HL-60/S4 treated with phorbol 12-myristate 13-acetate at 8.2 ng/mL for 4 days and 3 days (cell line): Measurements from ENCODE around the gene CTNND2.

Source experiments
- in situ Hi-C: fragments of 300-500 bp; cut with MboI; formaldehyde crosslinking; loops from 2 replicates; pipeline ENCODE4 v1.15.0; 2022; ENCODE audit warnings: low sequenced_read_pairs

The CTNND2 gene

DNA sequence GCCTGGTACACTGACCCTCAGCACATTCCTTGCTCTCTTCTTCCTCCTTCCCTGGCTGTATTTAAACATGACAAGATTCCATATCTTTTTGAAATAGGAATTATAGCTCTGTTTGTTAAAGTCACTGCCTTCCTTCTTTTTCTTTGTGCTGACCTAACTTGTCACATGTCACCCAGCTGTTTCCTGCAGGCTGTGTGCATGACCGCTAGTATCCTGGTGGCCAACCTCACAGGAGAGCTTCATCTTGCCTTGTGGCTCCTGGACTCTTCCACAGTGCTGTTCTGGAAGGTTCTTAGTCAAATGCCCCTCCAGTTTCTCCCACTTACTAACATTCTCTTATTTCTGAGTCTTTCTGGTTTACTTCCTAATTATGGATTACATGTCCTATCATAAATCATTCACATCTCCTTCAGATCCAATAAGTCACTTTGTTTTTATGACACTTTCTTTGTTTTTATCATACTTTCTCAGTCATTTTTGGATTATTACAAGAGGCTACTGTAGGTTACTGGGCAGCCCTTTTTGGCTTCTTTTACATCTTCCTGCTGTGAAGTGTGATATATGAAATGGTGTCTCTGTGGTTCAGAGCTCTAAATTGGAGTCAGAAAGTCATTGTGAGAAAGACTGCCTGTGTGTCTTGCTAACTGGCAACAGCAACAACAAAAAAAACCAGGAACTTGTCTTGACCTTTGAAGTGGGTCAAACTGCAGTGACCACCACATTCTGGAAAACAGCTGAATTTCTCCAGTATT lies 679.6 kb downstream of the CTNND2 start:
- in situ Hi-C loops: no loop called here

DNA sequence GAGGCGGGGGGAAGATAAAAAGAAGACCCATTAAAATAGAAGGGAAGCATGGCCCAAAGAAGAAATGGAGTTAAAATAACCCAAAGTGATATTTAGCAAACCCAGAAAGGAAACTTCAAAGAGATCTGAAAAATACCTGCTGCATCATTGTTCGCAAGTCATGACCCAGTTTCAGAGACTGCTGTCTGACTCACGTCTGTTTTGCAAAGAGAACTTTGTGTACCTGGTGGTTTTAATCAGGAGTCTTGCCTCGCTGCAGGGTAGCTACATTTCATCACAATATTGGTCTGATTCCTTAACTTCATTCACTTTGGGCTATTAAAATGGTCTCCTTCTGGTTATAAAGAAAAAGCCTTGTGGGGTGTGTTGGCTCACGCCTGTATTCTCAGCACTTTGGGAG lies 682.1 kb downstream of the CTNND2 start:
- in situ Hi-C loops: no loop called here

DNA sequence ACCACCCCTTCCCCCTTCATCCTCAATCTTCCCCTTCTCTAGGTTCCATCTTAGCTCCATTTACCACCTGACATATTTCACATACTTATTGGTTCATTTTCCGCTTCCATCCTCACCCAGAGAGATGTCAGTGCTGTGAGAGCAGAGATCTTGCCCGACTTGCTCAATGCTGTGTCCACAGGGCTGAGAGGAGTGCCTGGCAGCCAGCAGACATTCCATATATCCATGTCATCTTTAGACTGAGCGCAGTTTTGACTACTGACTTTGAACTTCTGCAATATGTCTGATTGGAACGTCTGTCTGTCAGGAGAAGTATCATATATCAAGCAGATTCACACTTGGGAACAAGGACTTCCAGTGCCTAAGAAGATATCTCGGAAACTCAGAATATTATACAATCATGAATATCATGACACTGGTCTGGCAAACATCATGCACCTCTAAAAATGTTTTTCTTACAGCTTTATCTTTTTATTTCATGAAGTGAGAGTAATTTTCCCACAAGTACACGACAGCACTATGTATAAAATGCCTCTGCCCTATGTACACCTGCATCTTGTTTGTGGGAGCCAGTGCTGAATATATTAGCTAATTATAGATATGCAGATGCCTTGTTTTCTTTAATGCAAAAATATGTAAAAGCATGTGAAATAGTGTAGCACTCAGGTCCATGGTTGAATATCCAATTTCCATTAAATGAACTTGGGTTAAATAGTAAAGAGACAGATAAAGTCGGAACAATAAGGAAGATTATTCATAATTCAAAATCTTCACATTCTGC lies 689.2 kb downstream of the CTNND2 start:
- in situ Hi-C loops: no loop called here

DNA sequence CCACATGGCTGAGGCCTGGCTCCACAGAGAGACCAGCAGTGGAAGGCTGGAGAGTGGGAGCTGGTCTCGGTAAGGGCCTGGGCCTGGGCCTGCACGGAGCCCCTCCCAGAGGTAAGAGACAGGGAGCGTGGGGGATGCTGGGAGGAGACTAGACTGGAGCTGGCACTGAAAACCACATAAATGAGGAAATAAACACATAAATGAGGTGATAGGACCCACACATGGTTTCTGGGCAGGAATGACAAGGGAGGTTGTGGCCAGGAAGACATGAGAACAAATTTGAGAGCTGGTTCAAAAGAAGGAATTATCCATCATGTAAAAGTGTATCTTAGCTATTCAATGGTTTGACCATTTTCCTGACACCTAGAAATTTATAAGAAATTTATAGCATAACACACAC lies 691.5 kb downstream of the CTNND2 start:
- in situ Hi-C loops: no loop called here

DNA sequence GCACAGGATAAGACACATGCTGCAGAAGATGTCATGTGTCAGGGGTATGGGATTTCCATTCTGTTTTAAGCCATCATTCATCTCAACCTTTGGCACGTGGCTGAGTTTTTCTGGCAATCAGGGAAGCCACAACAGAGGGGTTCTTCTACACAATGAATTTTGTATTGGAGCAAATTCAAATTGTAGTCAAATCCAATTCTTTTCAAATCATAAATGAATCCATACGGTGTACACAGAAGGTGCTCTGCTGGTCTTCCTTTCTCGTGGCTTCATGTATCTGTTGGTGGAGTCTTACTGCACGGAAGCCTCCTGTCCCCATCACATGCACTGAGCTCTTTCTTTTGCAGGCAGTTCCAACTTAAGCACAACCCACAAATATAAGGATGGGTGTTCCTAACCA lies 706.5 kb downstream of the CTNND2 start:
- in situ Hi-C loops: no loop called here

DNA sequence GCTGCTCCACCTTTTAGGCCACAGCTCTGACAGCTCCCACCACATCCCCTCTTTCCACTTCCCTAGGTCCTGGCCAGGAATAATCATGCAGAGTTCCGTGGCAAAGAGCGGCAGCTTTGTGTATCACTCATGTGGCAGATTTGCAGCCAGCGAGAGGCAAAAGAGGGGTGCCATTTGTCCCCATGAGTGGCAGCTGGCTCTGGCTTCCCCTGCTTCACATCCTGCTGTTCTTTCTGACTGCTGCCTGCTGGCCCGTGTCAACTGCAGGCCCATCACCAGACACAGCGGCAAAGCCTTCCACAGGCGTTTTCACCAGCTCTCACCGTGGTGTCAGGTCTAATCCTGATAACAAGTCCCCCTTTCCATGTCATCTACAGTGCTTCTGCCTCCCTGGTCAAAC lies 712.6 kb downstream of the CTNND2 start:
- in situ Hi-C loops: no loop called here

DNA sequence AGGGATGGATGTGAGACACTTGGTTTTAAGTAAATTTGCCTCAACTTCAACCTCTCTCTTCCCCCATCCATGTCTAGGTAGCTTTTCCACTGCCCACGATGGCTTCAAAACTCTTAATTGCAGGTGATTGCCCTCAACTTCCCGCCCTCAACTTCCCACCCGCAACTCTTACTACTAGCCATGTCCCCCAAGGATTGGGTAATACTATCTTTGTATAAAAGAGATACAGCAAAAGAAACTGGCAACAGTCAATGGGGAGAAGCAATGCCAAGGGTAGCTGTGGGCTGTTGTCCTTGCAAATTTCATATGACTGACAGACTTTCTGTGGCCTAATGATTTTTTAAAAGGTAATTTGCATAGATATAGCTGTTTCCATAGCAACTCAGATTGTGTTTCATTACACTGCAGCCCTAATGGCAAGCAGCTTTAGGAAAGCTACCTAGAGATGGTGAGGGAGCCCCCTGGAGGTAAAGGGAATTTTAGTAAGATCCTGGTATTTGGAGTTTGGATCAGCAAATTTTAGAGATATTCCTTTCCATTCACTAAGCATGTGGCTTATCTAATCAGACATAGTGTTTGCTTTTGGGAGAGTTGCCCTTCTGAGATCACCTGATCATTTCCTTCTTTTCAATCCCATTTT lies 721.7 kb downstream of the CTNND2 start:
- in situ Hi-C loops: no loop called here

DNA sequence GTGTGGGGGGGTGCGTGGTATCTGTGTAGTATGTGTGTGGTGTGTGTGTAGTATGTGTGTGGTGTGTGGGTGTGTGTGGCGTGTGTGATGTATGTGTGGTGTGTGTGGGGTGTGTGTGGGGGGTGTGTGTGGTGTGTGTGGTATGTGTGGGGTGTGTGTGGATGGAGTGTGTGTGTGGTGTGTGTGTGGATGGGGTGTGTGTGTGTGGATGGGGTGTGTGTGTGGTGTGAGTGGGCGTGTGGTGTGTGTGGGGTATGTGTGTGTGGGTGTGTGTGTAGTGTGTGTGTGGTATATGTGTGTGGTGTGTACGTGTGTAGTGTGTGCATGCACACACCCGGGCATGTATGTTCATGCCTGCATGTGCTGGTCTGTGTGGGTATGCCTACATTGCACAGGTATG lies 722.3 kb downstream of the CTNND2 start:
- in situ Hi-C loops: no loop called here

DNA sequence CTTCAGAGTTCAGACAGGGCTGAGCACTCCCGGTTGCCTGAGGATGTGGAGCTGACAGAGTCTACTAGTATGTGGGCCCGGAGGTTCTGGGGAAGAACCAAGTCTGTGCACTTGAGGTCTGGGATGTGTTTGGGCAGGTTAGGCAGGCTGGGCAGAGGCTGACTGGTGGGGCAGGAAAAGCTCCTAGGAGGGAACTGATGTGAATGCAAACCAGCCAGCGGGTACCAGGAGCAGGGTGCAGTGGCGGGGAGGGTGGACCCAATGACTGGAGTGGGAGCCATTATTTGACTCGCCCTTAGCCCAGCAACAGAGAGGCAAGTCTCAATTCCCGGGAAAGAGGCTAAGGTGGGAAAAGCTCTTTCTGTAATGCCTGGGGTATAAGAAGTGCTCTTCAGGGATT lies 723.4 kb downstream of the CTNND2 start:
- in situ Hi-C loops: no loop called here

DNA sequence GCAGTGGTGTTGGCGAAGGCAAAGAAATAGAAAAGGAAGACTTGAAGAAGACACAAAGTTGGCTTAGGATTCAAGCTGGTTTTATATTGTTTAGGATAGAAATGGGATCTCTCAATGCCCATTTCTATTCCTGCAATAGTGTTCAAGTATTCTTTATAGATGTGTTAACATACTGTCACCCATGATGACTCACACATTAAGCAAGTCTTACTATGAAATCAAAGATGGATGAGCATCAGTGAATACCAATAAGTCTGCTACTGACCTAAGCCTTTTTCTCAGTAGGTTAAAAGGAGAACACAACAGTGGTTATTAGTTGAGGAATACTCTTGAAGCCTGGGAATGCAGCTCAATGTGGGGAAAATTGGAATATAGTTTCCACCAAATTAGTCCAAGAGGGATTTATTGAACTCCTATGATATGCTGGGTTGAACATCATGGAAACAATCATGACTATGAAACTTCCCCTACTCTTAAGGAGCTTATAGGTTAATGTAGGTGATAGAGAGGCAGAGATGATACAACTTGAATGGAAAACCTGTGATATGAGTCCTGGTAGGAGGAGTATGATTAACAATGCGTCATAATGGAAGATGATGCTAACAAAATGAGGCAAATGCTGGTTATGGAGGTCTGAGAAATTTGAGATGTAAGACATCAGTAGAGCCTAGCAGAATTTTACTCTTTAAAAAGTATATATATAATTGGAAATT lies 726.1 kb downstream of the CTNND2 start:
- in situ Hi-C loops: no loop called here

DNA sequence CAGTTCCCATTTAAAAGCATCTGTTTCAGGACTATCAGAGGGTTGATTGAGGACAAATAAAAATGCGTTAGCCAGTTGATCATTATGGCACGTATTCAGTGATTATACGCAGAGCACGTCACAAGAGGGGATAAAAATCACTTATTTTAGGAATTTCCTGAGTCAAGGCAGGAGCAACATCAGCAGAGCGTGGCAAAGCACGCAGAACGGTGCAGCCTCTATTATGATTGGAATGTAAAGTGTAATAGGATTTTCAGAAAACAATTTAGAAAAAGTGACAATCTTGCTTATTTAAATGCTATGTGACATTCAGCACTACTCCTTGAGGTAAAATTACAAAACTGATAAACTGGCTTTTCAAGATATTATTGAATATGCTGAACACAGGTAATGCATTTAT lies 729.7 kb downstream of the CTNND2 start:
- in situ Hi-C loops: no loop called here

DNA sequence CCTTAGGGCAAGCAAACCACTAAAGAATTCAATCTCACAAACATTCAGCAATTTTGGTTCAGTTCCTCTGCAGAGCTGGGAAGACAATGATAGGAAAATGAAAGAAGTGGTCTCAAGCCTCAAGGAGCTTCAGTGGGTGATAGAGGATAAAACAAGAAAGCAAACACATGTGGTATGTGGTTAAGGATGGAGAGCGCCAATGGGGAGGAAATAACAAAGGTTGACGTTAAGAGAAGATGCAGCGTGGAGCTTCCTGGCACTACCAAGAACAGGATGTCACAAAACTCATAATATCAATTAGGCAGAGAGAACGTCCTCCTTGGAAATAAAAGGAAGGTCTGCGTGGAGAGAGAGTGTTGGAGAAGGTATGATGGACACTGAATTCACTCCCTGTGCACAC lies 731.8 kb downstream of the CTNND2 start:
- in situ Hi-C loops: no loop called here

DNA sequence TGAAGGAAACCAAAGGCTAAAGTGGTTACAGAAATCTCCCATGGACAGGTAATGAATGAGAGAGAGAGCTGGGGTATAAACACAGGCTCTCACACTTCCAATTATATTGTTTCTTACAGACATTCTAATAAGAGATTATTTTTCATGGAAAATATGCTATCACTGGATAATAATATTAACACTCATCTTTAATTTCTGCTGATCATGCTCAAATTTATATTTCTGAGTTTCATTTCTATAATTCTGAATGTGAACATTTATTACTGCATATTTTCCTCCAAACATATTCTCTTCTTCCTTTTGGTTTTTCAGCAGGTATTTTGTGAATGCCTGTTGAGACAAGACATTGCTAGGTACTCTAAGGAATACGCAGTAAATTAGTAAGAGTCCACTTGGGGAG lies 733.0 kb downstream of the CTNND2 start:
- in situ Hi-C loops: no loop called here

DNA sequence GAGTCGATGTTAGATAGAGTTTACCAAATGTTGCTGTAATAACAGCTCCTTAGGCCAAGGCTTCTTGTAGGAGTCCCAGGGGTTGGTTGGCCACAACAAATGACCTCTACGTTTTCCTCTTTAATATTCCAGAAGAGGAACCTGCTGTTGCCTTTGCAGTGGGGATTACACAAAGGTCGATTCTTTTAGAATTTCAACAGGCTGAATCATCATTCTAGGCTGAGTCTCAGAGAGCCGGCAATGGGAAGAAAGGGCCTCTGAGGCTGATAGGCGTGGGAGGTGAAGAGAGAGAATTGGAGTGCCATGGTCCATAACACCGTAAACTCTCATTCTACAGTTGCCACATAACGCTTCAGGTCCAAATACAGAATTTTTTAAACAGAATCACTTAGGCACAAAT lies 737.3 kb downstream of the CTNND2 start:
- in situ Hi-C loops: no loop called here

DNA sequence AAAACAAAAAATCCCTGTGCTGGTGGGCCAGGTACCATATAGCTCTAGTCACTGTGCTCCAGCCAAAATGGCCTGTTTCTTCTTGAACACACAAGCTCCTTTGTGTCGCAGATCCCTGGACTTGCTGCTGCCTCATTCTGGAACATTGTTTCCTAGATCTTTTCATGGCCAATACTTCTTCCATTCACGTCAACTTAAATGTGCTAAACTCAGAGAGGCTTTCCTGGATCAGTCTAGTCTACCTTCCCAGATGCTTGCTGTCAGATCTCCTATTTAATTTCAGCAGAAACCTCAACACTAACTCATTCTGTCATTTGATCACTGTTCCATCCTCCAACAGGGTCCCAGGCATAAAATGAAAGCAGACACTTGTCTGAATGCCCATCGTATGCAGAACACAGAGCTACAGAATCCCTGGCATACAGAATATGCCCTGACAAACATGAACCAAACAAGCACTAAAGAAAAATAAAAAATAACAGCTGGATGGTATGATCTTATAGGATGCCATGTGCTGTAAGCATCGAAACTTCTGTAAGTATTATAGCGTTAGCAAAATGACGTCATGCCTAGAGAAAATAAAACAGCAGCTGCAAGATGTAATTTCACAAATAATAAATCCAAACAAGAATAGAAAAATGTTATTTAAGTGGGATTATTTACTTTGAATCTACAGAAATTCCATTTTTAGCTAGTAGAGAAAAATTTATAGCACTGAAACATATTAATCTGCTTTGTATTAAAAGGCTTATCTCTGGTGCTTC lies 739.5 kb downstream of the CTNND2 start:
- in situ Hi-C loops: no loop called here

DNA sequence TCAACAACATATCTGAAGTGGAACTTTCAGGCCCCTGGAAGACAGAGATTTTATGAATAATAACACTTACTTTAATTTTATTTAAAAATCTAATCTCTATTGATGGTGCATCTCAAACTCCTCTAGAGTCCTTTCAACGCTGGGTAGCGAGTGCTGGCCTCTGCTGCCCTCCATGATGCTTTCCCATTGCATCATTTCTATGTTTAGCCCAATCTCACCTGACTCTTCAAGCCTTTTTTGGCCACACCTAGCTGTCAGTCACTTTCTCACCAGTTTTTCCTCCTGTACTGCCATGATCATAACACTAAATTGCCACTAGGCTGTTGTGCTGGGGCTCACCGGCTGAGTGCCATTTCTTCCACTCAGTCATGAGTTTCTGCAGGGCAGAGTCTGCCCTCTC lies 747.1 kb downstream of the CTNND2 start:
- in situ Hi-C loops: no loop called here

DNA sequence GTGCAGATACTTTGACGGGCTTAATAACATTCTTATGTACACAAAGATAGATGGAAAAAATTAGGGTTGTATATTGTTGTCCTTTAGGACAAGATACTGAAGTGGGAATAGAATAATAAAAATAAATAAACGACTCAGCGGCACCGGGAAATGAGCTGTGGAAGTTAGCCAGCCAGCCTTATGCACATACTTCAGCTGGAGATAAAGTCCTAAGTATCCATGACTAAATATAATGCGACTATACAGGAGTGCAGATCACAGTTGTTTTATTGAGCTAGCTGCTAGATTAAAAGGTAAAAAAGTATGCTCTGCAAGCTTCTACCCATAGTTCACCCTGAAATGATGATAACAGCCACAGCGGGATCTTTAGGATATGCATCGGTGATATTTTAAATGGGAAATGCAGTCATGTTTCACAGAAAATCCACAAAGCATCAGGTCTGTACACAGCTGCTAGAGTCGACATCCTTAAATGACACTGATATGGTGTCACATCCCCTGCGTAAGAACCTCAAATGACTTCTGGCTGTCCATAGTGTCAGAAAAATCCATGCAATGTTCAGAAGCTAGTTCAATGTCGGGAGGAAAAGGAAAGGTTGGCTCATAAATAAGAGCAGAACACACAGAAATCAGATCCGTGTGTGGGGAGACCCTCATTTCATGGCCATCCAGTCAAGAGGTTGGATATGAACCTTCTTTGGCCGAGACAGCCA lies 750.4 kb downstream of the CTNND2 start:
- in situ Hi-C loops: no loop called here

DNA sequence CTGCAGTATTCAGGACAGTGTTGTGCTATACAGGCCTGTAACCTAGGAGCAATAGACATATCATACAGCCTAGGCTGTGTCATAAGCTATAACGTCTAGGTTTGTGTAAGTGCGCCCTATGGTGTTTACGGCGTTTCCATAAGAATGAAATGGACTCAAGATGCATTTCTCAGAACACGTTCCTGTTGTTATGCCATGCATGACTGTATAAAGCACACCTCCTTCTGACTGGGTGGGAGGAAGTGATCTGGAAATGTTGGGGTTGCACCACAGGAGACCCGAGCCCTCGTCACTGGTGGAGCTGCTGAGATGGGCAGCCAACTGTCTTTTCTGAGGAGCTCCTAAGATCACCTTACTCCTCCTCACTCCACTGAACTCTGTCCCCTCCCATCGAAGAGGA lies 751.9 kb downstream of the CTNND2 start:
- in situ Hi-C loops: no loop called here

DNA sequence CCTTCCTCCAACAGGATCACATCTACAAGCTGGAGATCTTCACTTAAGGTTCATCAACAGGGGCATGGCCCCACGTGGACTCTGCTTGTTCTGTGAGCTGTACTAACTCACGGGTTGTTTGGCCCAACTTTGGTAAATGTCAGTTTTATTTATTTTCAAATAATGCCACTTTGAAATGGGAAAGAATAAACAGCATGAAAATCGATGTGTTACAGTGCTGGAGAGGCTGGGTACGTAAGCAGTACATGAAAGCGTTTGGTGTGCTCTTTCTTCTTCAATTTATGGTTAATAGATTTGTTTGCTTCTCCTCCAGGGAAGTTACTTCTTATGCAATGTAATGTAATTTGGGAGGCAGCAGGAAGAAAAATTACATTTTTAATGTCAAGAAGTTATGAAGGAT lies 753.3 kb downstream of the CTNND2 start:
- in situ Hi-C loops: no loop called here
